GM23338 (cell line): ENCODE measurements around the gene PCDHGA5.
"Not testable (repeated sequence)": the region's sequence is repeated elsewhere in the genome, so short reads cannot be mapped to it uniquely, and the experiment has no call there.

Experiments used
- CREB1 ChIP-seq: fragments of 250-450 bp; sonication (Bioruptor Pico); IDR thresholded peaks from 2 replicates; pipeline ENCODE4 v1.5.0; 2020; ENCODE audit warnings: low read depth, mild to moderate bottlenecking, moderate library complexity
- CTCF ChIP-seq, 2 experiments: fragments of 200-600 bp in 1 of 2; sonication (generic) in 1 of 2; conservative IDR thresholded peaks; 2 replicates each; pipeline versions ENCODE4 v1.5.1 to v1.6.1; 2016 to 2017; ENCODE audit warnings: antibody characterized with exemption in 2 of 2, low read depth in 2 of 2, mild to moderate bottlenecking in 2 of 2, moderate library complexity in 1 of 2
- EZH2 ChIP-seq: fragments of 200-600 bp; sonication (generic); IDR thresholded peaks from one replicate; pipeline ENCODE4 v1.8.0; 2017; ENCODE audit warnings: antibody characterized with exemption, mild to moderate bottlenecking, low read depth; ENCODE audit not compliant: unreplicated experiment
- EZH2phosphoT487 ChIP-seq: fragments of 200-600 bp; sonication (generic); IDR thresholded peaks from one replicate; pipeline ENCODE4 v1.8.1; 2018; ENCODE audit warnings: antibody characterized with exemption; ENCODE audit not compliant: unreplicated experiment
- JUNB ChIP-seq: IDR thresholded peaks from one replicate; pipeline ENCODE4 v1.6.1; 2016; ENCODE audit warnings: antibody characterized with exemption; ENCODE audit not compliant: unreplicated experiment
- POLR2AphosphoS5 ChIP-seq: IDR thresholded peaks from 2 replicates; pipeline ENCODE4 v1.6.1; 2016; ENCODE audit warnings: antibody characterized with exemption, low read depth
- REST ChIP-seq: IDR thresholded peaks from one replicate; pipeline ENCODE4 v1.6.1; 2018; ENCODE audit warnings: antibody characterized with exemption; ENCODE audit not compliant: unreplicated experiment
- ZNF114 ChIP-seq: fragments of 250-450 bp; sonication (Bioruptor Pico); IDR thresholded peaks from 2 replicates; pipeline ENCODE4 v1.5.0; 2020; ENCODE audit warnings: mild to moderate bottlenecking, moderate library complexity
- ZNF331 ChIP-seq: fragments of 250-450 bp; sonication (Bioruptor Pico); IDR thresholded peaks from 2 replicates; pipeline ENCODE4 v1.5.0; 2020; ENCODE audit warnings: low read depth, mild to moderate bottlenecking, moderate library complexity
- TF ChIP-seq, protein P1 (sequence below): IDR thresholded peaks from 2 replicates; pipeline ENCODE4 v1.6.1; 2016; ENCODE audit warnings: antibody characterized with exemption

GRCh38 chr5:141394401-141395187 lies 30.6 kb downstream of the PCDHGA5 start:
- not testable (repeated sequence) for TF ChIP-seq CTCF (conservative IDR thresholded peaks at IDR 0.05; ENCODE audit: low read depth in 2 of 2); EZH2; EZH2phosphoT487; POLR2AphosphoS5; CREB1 (CRISPR knock-in tag); REST; ZNF331; JUNB; ZNF114 (CRISPR knock-in tag)
- TF ChIP-seq, protein P1, sequence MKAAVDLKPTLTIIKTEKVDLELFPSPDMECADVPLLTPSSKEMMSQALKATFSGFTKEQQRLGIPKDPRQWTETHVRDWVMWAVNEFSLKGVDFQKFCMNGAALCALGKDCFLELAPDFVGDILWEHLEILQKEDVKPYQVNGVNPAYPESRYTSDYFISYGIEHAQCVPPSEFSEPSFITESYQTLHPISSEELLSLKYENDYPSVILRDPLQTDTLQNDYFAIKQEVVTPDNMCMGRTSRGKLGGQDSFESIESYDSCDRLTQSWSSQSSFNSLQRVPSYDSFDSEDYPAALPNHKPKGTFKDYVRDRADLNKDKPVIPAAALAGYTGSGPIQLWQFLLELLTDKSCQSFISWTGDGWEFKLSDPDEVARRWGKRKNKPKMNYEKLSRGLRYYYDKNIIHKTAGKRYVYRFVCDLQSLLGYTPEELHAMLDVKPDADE: not testable (repeated sequence)
